Uterus (tissue), 4 donors: ENCODE results near the gene GID4. TPM values are rescaled to one million over a fixed set of nuclear protein-coding genes. Genes with fewer than 3 reads are reported as not detected.

Experiments used
- DNase-seq, 2 donors: peaks; one replicate each; pipeline ENCODE4 v3.0.0-alpha.2; 2019 to 2020
- H3K27ac ChIP-seq, 2 donors: fragments of 200-600 bp; sonication (generic); 1 replicate in 1 of 2; 2 replicates in 1 of 2; pipeline ENCODE4 v1.5.1; 2016 to 2018
- H3K27me3 ChIP-seq, 2 donors: fragments of 200-600 bp; sonication (generic); one replicate each; pipeline ENCODE4 v1.5.1; 2018 to 2019; ENCODE audit warnings: control low read depth in 1 of 2
- H3K36me3 ChIP-seq, 2 donors: fragments of 200-600 bp; sonication (generic); one replicate each; pipeline ENCODE4 v1.5.1; 2019; ENCODE audit warnings: control low read depth in 1 of 2
- H3K4me1 ChIP-seq, 2 donors: fragments of 200-600 bp; sonication (generic); one replicate each; pipeline ENCODE4 v1.5.1; 2018 to 2019; ENCODE audit warnings: control low read depth in 1 of 2
- H3K4me3 ChIP-seq, 2 donors: fragments of 200-600 bp; sonication (generic); 1 replicate in 1 of 2; 2 replicates in 1 of 2; pipeline ENCODE4 v1.5.1; 2018 to 2019; ENCODE audit warnings: mild to moderate bottlenecking in 1 of 2
- H3K9me3 ChIP-seq, 2 donors: fragments of 200-600 bp; sonication (generic); one replicate each; pipeline ENCODE4 v1.5.1; 2019; ENCODE audit warnings: control low read depth in 1 of 2
- CTCF ChIP-seq, 4 experiments: fragments of 200-600 bp in 2 of 4; fragments of 450-650 bp in 2 of 4; sonication (generic) in 2 of 4; IDR thresholded peaks; one replicate each; pipeline ENCODE4 v1.5.1; 2016 to 2019; ENCODE audit warnings: antibody characterized with exemption in 4 of 4, mild to moderate bottlenecking in 2 of 4, moderate library complexity in 1 of 4
- POLR2A ChIP-seq, 2 donors: fragments of 450-650 bp; IDR thresholded peaks; one replicate each; pipeline ENCODE4 v1.6.1; 2016; ENCODE audit warnings: antibody characterized with exemption in 2 of 2, mild to moderate bottlenecking in 1 of 2, moderate library complexity in 1 of 2
- intact Hi-C: fragments of 100-400 bp; cut with DNase I; formaldehyde crosslinking; loops from one replicate; pipeline ENCODE4 v1.15.1; 2023; ENCODE audit warnings: low total_unique reads
- total RNA-seq, 4 donors: library from RNA; depleted of rRNA in 3 of 4; stranded (reverse); fragments of >200 nt in 3 of 4; gene quantifications; one replicate each; pipeline versions ENCODE4 v1.1.0 to v1.2.4, GENCODE V29; 2014 to 2023
- donor health status: DM: yes; HTN: yes; CAD: no.

Gene GID4
- total RNA-seq, 4 donors from 2014 or later, result 2.6 to 22.1 (median 13.4) TPM

GRCh38 chr17:18042983-18043382 lies 3.8 kb downstream of the GID4 start:
- no peaks in the 10 kb centered on the region for H3K9me3 ChIP-seq
- no peak for DNase-seq
- TF ChIP-seq POLR2A (IDR thresholded peaks at IDR 0.05) (no peak), CTCF (IDR thresholded peaks at IDR 0.05) (no peak)
- peaks cover 0 to 9% of the 10 kb centered on the region in 2 donors for H3K4me1 ChIP-seq
- H3K4me3 ChIP-seq, result no peak overlapping the region
- H3K36me3 ChIP-seq, result no peaks in the 10 kb centered on the region
- no peak overlapping the region for H3K27ac ChIP-seq
- intact Hi-C loops, result no loop called here
- no peaks in the 10 kb centered on the region for H3K27me3 ChIP-seq

GRCh38 chr17:18043491-18043890 lies 4.3 kb downstream of the GID4 start:
- Histone ChIP-seq H3K9me3 (no peaks in the 10 kb centered on the region), H3K27ac (no peak overlapping the region), H3K27me3 (no peaks in the 10 kb centered on the region), H3K4me3 (no peak overlapping the region), H3K4me1 (peaks cover 0 to 9% of the 10 kb centered on the region in 2 donors), H3K36me3 (no peaks in the 10 kb centered on the region)
- DNase-seq, result no peak
- TF ChIP-seq CTCF (IDR thresholded peaks at IDR 0.05) (no peak), POLR2A (IDR thresholded peaks at IDR 0.05) (no peak)
- intact Hi-C loops, result no loop called here

DNA sequence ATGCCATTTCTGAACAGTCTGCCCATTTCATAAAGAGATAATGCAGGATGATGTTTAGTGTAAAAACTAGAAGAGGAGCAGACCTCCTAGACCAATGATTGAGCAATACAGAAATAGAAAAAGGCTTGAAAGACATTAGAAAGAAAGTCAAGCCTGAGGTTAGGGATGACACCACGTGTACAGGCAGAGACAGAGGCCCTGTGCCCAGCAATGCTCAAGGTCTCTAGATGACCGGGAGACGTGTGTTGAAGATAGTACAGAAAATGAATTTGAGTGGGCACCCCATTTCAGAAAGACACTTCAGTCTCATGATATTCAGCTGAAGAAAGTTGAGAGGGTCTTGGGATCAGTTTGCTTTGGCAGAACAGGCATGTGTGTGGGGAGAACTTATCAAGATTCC lies 5.4 kb downstream of the GID4 start:
- Histone ChIP-seq H3K27ac (no peak overlapping the region), H3K9me3 (no peaks in the 10 kb centered on the region), H3K36me3 (no peaks in the 10 kb centered on the region), H3K4me3 (no peak overlapping the region), H3K4me1 (peaks cover 0 to 9% of the 10 kb centered on the region in 2 donors), H3K27me3 (no peaks in the 10 kb centered on the region)
- TF ChIP-seq CTCF (IDR thresholded peaks at IDR 0.05), result no peak
- no peak for TF ChIP-seq POLR2A (IDR thresholded peaks at IDR 0.05)
- intact Hi-C loops, result no loop called here
- DNase-seq, result no peak

GRCh38 chr17:18045691-18046350 lies 6.6 kb downstream of the GID4 start:
- H3K27me3 ChIP-seq, result no peaks in the 10 kb centered on the region
- H3K4me3 ChIP-seq, result no peak overlapping the region
- TF ChIP-seq POLR2A (IDR thresholded peaks at IDR 0.05) (no peak), CTCF (IDR thresholded peaks at IDR 0.05) (no peak)
- no peak for DNase-seq
- H3K36me3 ChIP-seq, result no peaks in the 10 kb centered on the region
- H3K4me1 ChIP-seq, result peaks cover 0 to 4% of the 10 kb centered on the region in 2 donors
- intact Hi-C loops, result no loop called here
- H3K27ac ChIP-seq, result no peak overlapping the region
- H3K9me3 ChIP-seq, result no peaks in the 10 kb centered on the region

DNA sequence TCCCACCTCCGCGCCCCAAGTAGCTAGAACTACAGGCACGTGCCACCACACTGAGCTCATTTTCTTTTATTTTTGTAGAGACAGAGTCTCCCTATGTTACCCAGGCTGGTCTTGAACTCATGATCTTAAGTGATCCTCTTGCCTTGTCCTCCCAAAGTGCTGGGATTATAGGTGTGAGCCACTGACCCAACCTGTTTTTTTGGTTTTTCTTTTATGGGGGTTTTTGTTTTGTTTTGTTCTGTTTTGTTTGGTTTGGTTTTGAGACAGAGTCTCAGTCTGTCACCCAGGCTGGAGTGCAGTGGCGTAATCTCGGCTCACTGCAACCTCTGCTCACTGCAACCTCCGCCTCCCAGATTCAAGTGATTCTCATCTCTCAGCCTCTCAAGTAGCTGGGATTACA lies 16.4 kb downstream of the GID4 start:
- Histone ChIP-seq H3K4me1 (no peaks in the 10 kb centered on the region), H3K27me3 (no peaks in the 10 kb centered on the region), H3K27ac (no peak overlapping the region), H3K9me3 (no peaks in the 10 kb centered on the region), H3K4me3 (no peak overlapping the region), H3K36me3 (no peaks in the 10 kb centered on the region)
- intact Hi-C loops, result no loop called here
- no peak for DNase-seq
- TF ChIP-seq CTCF (IDR thresholded peaks at IDR 0.05) (no peak), POLR2A (IDR thresholded peaks at IDR 0.05) (no peak)
